Measurements from ENCODE around the gene NUP88.

Gene NUP88

DNA sequence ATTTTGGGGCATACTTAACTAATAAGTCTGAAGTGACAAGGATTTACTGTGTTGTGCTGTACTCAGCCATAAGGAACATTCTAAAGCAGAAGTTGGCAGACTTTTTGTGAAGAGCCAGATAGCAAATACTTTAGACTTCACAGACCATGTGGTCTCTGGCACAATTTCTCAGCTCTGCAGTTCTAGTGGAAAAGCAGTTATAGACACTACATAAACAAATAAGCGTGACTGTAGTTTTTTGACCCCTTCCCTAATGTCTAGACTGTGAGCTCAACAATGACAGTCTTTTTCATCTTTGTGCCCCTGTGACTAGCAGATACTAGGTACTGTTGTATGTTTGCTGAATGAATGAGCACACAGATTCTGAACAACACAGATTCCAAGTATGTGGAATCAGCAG lies 5.4 kb upstream of the NUP88 start:
- POLR2A ChIA-PET, result interaction anchor here (1.2 kb wide), 1 partner anchor 8 kb away, joined by 4 read pairs; no protein-coding TSS in a partner anchor
- CTCF ChIA-PET, result interaction anchor here (1.5 kb wide), 1 partner anchor 14 kb away, joined by 4 read pairs; the partner anchor contains the start of gene C1QBP
- no peak for TF ChIP-seq L3MBTL2 (conservative IDR thresholded peaks at IDR 0.05)
- no peak for TF ChIP-seq LEF1 (IDR thresholded peaks at IDR 0.05; ENCODE audit: borderline replicate concordance)
- TF ChIP-seq NFRKB (IDR thresholded peaks at IDR 0.05), result no peak
- no peak for TF ChIP-seq BHLHE40 (IDR thresholded peaks at IDR 0.05; ENCODE audit: borderline replicate concordance)
- no peak for TF ChIP-seq HDGF (IDR thresholded peaks at IDR 0.05; ENCODE audit: borderline replicate concordance)
- no peak for TF ChIP-seq FOXK2 (IDR thresholded peaks at IDR 0.05)
- TF ChIP-seq SP1 (IDR thresholded peaks at IDR 0.05), result no peak
- TF ChIP-seq ELF4 (IDR thresholded peaks at IDR 0.05), result no peak
- no peak for TF ChIP-seq SUZ12 (IDR thresholded peaks at IDR 0.05)
- DNase-seq (ENCODE audit: extremely low spot score), result no peak

DNA sequence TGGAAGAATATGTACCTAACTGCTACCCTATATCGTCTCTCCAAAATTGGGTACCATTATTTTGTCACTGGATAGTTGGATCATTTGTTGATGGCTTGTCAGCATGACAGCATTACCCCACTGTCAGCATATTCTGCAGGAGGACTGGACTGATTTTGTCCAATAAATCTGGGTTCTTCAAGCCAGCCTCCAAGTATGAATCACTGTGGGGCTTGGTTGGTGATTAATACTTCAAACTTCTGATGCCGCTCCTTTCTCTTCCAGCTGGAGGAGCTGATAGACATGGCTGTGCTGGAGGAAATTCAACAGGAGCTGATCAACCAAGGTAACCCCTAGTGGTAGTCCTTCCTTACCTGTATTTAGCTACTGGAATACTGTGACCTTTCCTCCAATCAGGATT lies 3.0 kb upstream of the NUP88 start:
- CTCF ChIA-PET, result no interaction called here
- POLR2A ChIA-PET, result interaction anchor here (0.8 to 1.0 kb wide), 3 partner anchors 11 to 108 kb away, joined by 3 read pairs; no protein-coding TSS in a partner anchor
- TF ChIP-seq FOXK2 (IDR thresholded peaks at IDR 0.05) (no peak), CTBP1 (IDR thresholded peaks at IDR 0.05; ENCODE audit: borderline replicate concordance) (no peak), LEF1 (IDR thresholded peaks at IDR 0.05; ENCODE audit: borderline replicate concordance) (no peak), L3MBTL2 (conservative IDR thresholded peaks at IDR 0.05) (no peak), FOXM1 (IDR thresholded peaks at IDR 0.05; ENCODE audit: borderline replicate concordance) (no peak), TARDBP (IDR thresholded peaks at IDR 0.05) (no peak), NFRKB (IDR thresholded peaks at IDR 0.05) (no peak), ELF4 (IDR thresholded peaks at IDR 0.05) (no peak), SP1 (IDR thresholded peaks at IDR 0.05) (no peak), ARNT (IDR thresholded peaks at IDR 0.05) (no peak), BHLHE40 (IDR thresholded peaks at IDR 0.05; ENCODE audit: borderline replicate concordance) (no peak), HDGF (IDR thresholded peaks at IDR 0.05; ENCODE audit: borderline replicate concordance) (no peak), SUZ12 (IDR thresholded peaks at IDR 0.05) (no peak), ZNF384 (IDR thresholded peaks at IDR 0.05) (no peak), FOXA1 (IDR thresholded peaks at IDR 0.05) (no peak)
- TF ChIP-seq, protein P1, sequence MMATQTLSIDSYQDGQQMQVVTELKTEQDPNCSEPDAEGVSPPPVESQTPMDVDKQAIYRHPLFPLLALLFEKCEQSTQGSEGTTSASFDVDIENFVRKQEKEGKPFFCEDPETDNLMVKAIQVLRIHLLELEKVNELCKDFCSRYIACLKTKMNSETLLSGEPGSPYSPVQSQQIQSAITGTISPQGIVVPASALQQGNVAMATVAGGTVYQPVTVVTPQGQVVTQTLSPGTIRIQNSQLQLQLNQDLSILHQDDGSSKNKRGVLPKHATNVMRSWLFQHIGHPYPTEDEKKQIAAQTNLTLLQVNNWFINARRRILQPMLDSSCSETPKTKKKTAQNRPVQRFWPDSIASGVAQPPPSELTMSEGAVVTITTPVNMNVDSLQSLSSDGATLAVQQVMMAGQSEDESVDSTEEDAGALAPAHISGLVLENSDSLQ (IDR thresholded peaks at IDR 0.05), result no peak
- no peak for DNase-seq (ENCODE audit: extremely low spot score)

DNA sequence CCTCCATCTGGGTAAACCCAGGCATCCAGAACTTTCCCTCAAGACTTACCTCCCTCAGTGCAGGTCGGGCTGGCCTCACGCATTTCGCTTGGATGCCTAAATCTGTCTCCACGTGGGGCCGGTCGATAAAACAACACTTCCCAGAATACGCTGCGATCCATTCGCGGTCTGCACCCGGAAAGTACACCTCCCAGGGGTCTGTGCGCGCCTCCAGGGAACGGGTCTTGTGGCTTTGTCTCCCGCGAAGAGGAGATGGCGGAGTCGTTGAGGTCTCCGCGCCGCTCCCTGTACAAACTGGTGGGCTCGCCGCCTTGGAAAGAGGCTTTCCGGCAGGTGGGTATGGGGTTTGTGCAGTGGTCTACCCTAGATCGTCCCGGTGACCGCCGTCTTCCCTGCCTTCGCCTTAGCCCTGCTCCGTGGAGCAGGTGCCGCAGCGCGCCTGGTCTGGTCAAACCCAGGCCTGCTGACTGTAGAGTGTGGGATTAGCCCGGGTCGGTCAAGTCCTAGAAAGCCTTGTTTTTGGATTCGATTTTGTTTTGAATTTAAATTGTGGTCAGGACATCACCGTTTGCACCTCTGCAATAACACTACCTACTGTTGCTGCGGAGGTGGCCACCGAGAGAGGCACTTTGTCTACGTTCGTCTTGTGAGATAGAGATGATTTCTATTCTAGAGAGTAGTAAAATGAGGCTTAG lies 644 bp upstream of the NUP88 start, which contains the start of gene RPAIN:
RPAIN (plus strand) TSS at position 224 of the 695 bp plus-strand sequence; CDS start at position 253, 29 bp downstream.
- peak; percentile 86 for TF ChIP-seq L3MBTL2 (conservative IDR thresholded peaks at IDR 0.05)
- 0 out of 2 replicates have a peak, but pooled peaks have one; percentile 42 for TF ChIP-seq FOXK2 (IDR thresholded peaks at IDR 0.05)
- TF ChIP-seq ELF4 (IDR thresholded peaks at IDR 0.05), result peak; percentile 49; the same call in 1 of the 2 replicates
- TF ChIP-seq SUZ12 (IDR thresholded peaks at IDR 0.05), result no peak
- ChIA-PET POLR2A (interaction anchor here (0.6 to 1.3 kb wide), 11 partner anchors 9 to 66 kb away, joined by 3 to 11 read pairs (median 5); partner anchors contain the start of genes C1QBP, DERL2 and MIS12), CTCF (interaction anchor here (0.9 kb wide), 1 partner anchor 19 kb away, joined by 3 read pairs; the partner anchor contains the start of gene C1QBP)
- peak; percentile 85 for DNase-seq (ENCODE audit: extremely low spot score)

DNA sequence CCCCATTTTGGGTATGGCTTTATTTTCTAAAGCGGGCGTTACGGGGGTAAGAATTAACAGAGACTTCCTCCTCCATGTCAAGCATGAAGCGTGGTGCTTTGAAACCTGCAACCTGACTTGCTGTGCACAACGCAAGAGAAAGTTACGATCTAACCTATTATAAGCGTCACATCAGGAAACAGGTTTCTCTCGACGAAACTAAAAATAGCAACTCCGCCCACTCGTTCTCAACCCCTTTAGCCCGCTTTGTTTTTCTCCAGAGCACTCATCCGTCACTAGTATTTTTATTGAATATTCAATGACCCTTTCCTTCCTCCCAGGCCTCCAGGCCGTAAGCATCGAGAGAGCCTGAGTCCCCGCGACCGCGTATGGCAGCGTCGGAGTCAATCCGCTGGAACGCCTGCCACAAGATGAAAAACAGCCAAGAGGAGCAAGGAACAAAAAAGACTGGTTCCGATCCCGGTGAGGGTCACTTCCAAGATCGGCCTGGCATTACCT lies 555 bp downstream of the NUP88 start:
- ChIA-PET CTCF (interaction anchor here (0.9 to 1.0 kb wide), 2 partner anchors 12 to 20 kb away, joined by 3 to 7 read pairs; partner anchors contain the start of gene C1QBP), POLR2A (interaction anchor here (0.7 to 1.3 kb wide), 13 partner anchors 10 to 67 kb away, joined by 3 to 11 read pairs (median 5); partner anchors contain the start of genes C1QBP, DERL2 and MIS12)
- DNase-seq (ENCODE audit: extremely low spot score), result no peak
- TF ChIP-seq BHLHE40 (IDR thresholded peaks at IDR 0.05; ENCODE audit: borderline replicate concordance), result no peak
- TF ChIP-seq L3MBTL2 (conservative IDR thresholded peaks at IDR 0.05), result no peak
- no peak for TF ChIP-seq NFRKB (IDR thresholded peaks at IDR 0.05)
- no peak for TF ChIP-seq ZNF384 (IDR thresholded peaks at IDR 0.05)
- TF ChIP-seq CTBP1 (IDR thresholded peaks at IDR 0.05; ENCODE audit: borderline replicate concordance), result no peak
- TF ChIP-seq FOXK2 (IDR thresholded peaks at IDR 0.05), result no peak
- TF ChIP-seq FOXM1 (IDR thresholded peaks at IDR 0.05; ENCODE audit: borderline replicate concordance), result no peak
- no peak for TF ChIP-seq LEF1 (IDR thresholded peaks at IDR 0.05; ENCODE audit: borderline replicate concordance)

DNA sequence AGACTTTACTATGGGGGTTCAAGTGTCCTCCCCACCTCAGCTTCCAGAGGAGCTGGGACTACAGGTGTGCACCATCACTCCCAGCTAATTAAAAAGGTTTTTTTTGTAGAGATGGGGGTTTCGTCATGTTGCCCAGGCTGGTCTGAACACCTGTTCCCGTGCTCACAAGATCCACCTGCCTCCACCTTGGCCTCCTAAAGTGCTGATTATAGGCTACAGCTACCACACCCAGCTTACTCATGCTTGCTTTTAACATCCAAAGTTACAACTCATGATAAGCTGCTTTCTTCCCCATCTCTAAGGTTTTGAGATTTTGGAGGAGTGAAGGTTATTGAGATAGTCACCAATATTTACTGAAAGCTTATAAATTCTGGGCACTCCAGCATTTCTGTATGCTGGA lies 2.6 kb downstream of the NUP88 start:
- no peak for TF ChIP-seq L3MBTL2 (conservative IDR thresholded peaks at IDR 0.05)
- TF ChIP-seq ELF4 (IDR thresholded peaks at IDR 0.05), result no peak
- TF ChIP-seq FOXM1 (IDR thresholded peaks at IDR 0.05; ENCODE audit: borderline replicate concordance), result no peak
- no peak for TF ChIP-seq SP1 (IDR thresholded peaks at IDR 0.05)
- TF ChIP-seq NFRKB (IDR thresholded peaks at IDR 0.05), result no peak
- TF ChIP-seq, protein P1 (IDR thresholded peaks at IDR 0.05), result no peak
- no peak for TF ChIP-seq BHLHE40 (IDR thresholded peaks at IDR 0.05; ENCODE audit: borderline replicate concordance)
- TF ChIP-seq HDGF (IDR thresholded peaks at IDR 0.05; ENCODE audit: borderline replicate concordance), result no peak
- no peak for TF ChIP-seq SUZ12 (IDR thresholded peaks at IDR 0.05)
- TF ChIP-seq ZNF384 (IDR thresholded peaks at IDR 0.05), result no peak
- TF ChIP-seq FOXA1 (IDR thresholded peaks at IDR 0.05), result no peak
- no peak for TF ChIP-seq LEF1 (IDR thresholded peaks at IDR 0.05; ENCODE audit: borderline replicate concordance)
- TF ChIP-seq CTBP1 (IDR thresholded peaks at IDR 0.05; ENCODE audit: borderline replicate concordance), result no peak
- TF ChIP-seq TARDBP (IDR thresholded peaks at IDR 0.05), result no peak
- no peak for TF ChIP-seq FOXK2 (IDR thresholded peaks at IDR 0.05)
- TF ChIP-seq ARNT (IDR thresholded peaks at IDR 0.05), result no peak
- POLR2A ChIA-PET, result no interaction called here
- DNase-seq (ENCODE audit: extremely low spot score), result no peak
- CTCF ChIA-PET, result no interaction called here

DNA sequence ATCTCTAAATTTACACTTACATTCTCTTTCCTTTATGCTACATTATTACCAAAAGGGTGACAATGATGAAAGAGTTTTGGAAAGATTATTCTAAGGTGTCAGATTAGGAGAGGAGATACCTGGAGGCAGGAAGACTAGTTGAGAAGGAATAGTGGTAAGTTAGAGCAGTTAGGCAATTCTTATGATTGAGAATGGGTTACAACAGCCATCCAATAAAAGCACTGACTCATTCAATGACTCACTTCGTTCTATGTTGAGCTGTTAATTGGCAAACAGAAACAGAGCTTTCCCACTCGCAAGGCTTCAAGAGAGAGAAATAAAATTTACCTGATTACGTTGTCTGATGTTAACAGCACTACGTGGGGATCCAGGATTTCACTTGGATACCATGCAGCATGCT lies 5.8 kb downstream of the NUP88 start:
- TF ChIP-seq L3MBTL2 (conservative IDR thresholded peaks at IDR 0.05) (no peak), FOXA1 (IDR thresholded peaks at IDR 0.05) (no peak), ZNF384 (IDR thresholded peaks at IDR 0.05) (no peak), BHLHE40 (IDR thresholded peaks at IDR 0.05; ENCODE audit: borderline replicate concordance) (no peak), ARNT (IDR thresholded peaks at IDR 0.05) (no peak), SUZ12 (IDR thresholded peaks at IDR 0.05) (no peak), TARDBP (IDR thresholded peaks at IDR 0.05) (no peak), HDGF (IDR thresholded peaks at IDR 0.05; ENCODE audit: borderline replicate concordance) (no peak), FOXM1 (IDR thresholded peaks at IDR 0.05; ENCODE audit: borderline replicate concordance) (no peak), LEF1 (IDR thresholded peaks at IDR 0.05; ENCODE audit: borderline replicate concordance) (no peak)
- TF ChIP-seq, protein P1 (IDR thresholded peaks at IDR 0.05), result no peak
- ChIA-PET CTCF (no interaction called here), POLR2A (interaction anchor here (1.3 kb wide), 1 partner anchor 9 kb away, joined by 4 read pairs; no protein-coding TSS in a partner anchor)
- DNase-seq (ENCODE audit: extremely low spot score), result no peak
